HepG2 (cell line): ENCODE measurements around the gene CYP4V2. TPM values are rescaled to one million over a fixed set of nuclear protein-coding genes. Genes with fewer than 3 reads are reported as not detected.

Experiments
- ATF1 ChIP-seq: IDR thresholded peaks from 2 replicates; pipeline ENCODE4 v1.6.1; 2016; ENCODE audit warnings: mild to moderate bottlenecking, control low read depth
- ATM ChIP-seq: fragments of 450-650 bp; IDR thresholded peaks from 2 replicates; pipeline ENCODE4 v1.7.1; 2017; ENCODE audit warnings: mild to moderate bottlenecking, borderline replicate concordance
- CBX5 ChIP-seq: sonication (generic); formaldehyde crosslinking; IDR thresholded peaks from 2 replicates; pipeline ENCODE4 v1.4.0; 2020; ENCODE audit warnings: missing genetic modification reagents, borderline replicate concordance
- CREM ChIP-seq, 2 experiments: sonication (generic) in 1 of 2; formaldehyde crosslinking in 1 of 2; IDR thresholded peaks; 2 replicates each; pipeline versions ENCODE4 v1.4.0 to v1.6.1; 2016 to 2020; ENCODE audit warnings: antibody characterized with exemption in 1 of 2, mild to moderate bottlenecking in 1 of 2, missing genetic modification reagents in 1 of 2
- ESRRA ChIP-seq: sonication (generic); formaldehyde crosslinking; IDR thresholded peaks from 2 replicates; pipeline ENCODE4 v1.5.1; 2020; ENCODE audit warnings: mild to moderate bottlenecking, low read depth, missing genetic modification reagents
- KDM6A ChIP-seq: IDR thresholded peaks from 2 replicates; pipeline ENCODE4 v1.6.1; 2016; ENCODE audit warnings: low read depth
- MED13 ChIP-seq: sonication (generic); formaldehyde crosslinking; IDR thresholded peaks from 2 replicates; pipeline ENCODE4 v1.5.0; 2020; ENCODE audit warnings: missing genetic modification reagents
- ONECUT2 ChIP-seq: sonication (generic); formaldehyde crosslinking; IDR thresholded peaks from 2 replicates; pipeline ENCODE4 v1.4.0; 2020; ENCODE audit warnings: missing genetic modification reagents
- PCBP1 ChIP-seq: fragments of 200-400 bp; formaldehyde crosslinking; IDR thresholded peaks from 2 replicates; pipeline ENCODE4 v1.6.1; 2017; ENCODE audit warnings: mild to moderate bottlenecking, low read depth, low read length, borderline replicate concordance
- POGZ ChIP-seq: sonication (generic); formaldehyde crosslinking; IDR thresholded peaks from 2 replicates; pipeline ENCODE4 v1.4.0; 2020; ENCODE audit warnings: mild to moderate bottlenecking, missing genetic modification reagents
- RCOR2 ChIP-seq: IDR thresholded peaks from 2 replicates; pipeline ENCODE4 v1.6.1; 2016; ENCODE audit warnings: missing biosample characterization, missing genetic modification reagents
- ZKSCAN8 ChIP-seq: IDR thresholded peaks from 2 replicates; pipeline ENCODE4 v1.6.1; 2016; ENCODE audit warnings: borderline replicate concordance, missing genetic modification reagents, missing compliant biosample characterization
- ZNF263 ChIP-seq: sonication (generic); formaldehyde crosslinking; IDR thresholded peaks from 2 replicates; pipeline ENCODE4 v1.4.0; 2020; ENCODE audit warnings: missing genetic modification reagents
- ZNF33A ChIP-seq: sonication (generic); formaldehyde crosslinking; IDR thresholded peaks from 2 replicates; pipeline ENCODE4 v1.5.1; 2020; ENCODE audit warnings: missing genetic modification reagents, mild to moderate bottlenecking, moderate library complexity, borderline replicate concordance
- ZNF557 ChIP-seq: sonication (generic); formaldehyde crosslinking; IDR thresholded peaks from 2 replicates; pipeline ENCODE4 v1.4.0; 2020; ENCODE audit warnings: missing genetic modification reagents
- ZNF672 ChIP-seq: sonication (generic); formaldehyde crosslinking; IDR thresholded peaks from 2 replicates; pipeline ENCODE4 v1.8.1; 2022; ENCODE audit warnings: missing genetic modification reagents
- ZNF761 ChIP-seq: sonication (generic); formaldehyde crosslinking; conservative IDR thresholded peaks from 2 replicates; pipeline ENCODE4 v1.4.0; 2020; ENCODE audit warnings: mild to moderate bottlenecking, missing genetic modification reagents
- ZNF891 ChIP-seq: sonication (generic); formaldehyde crosslinking; IDR thresholded peaks from 2 replicates; pipeline ENCODE4 v1.5.0; 2020; ENCODE audit warnings: mild to moderate bottlenecking, missing genetic modification reagents
- polyA plus RNA-seq, 8 experiments: library from polyadenylated mRNA; depleted of rRNA in 3 of 8; stranded (reverse) in 7 of 8; unstranded in 1 of 8; fragments of >200 nt; fragmentation: Illumina TruSeq in 4 of 8; extraction: Trizol in 4 of 8; gene quantifications; 2 replicates each; pipeline versions ENCODE4 v1.2.1 to v1.2.3, GENCODE V29; 2011 to 2016; ENCODE audit warnings: low read depth in 4 of 8, missing spikeins in 1 of 8, mixed read lengths in 1 of 8; ENCODE audit not compliant: insufficient read depth in 1 of 8
- total RNA-seq, 5 experiments: library from RNA; depleted of rRNA; stranded (reverse); fragments of >200 nt; fragmentation: Illumina TruSeq; extraction: Trizol; gene quantifications; 2 replicates each; pipeline ENCODE4 v1.2.3, GENCODE V29; 2016; ENCODE audit warnings: low read depth in 1 of 5
- TF ChIP-seq, protein P1 (sequence below): sonication (generic); formaldehyde crosslinking; IDR thresholded peaks from 2 replicates; pipeline ENCODE4 v1.5.0; 2020; ENCODE audit warnings: mild to moderate bottlenecking, missing genetic modification reagents
- TF ChIP-seq, protein P2 (sequence below): sonication (generic); formaldehyde crosslinking; IDR thresholded peaks from 2 replicates; pipeline ENCODE4 v1.5.1; 2020; ENCODE audit warnings: missing genetic modification reagents, mild to moderate bottlenecking, borderline replicate concordance
- TF ChIP-seq, protein P3 (sequence below): sonication (generic); formaldehyde crosslinking; IDR thresholded peaks from 2 replicates; pipeline ENCODE4 v1.4.0; 2020; ENCODE audit warnings: mild to moderate bottlenecking, missing genetic modification reagents
- TF ChIP-seq, protein P4 (sequence below): sonication (generic); formaldehyde crosslinking; conservative IDR thresholded peaks from 2 replicates; pipeline ENCODE4 v1.4.0; 2020; ENCODE audit warnings: missing genetic modification reagents

CYP4V2 gene
- total and polyA plus RNA-seq, 2 of the 13 experiments (the other 11 are each of a cell fraction or from before 2014, with no cell fraction given) = 4.7 to 7.2 TPM

DNA sequence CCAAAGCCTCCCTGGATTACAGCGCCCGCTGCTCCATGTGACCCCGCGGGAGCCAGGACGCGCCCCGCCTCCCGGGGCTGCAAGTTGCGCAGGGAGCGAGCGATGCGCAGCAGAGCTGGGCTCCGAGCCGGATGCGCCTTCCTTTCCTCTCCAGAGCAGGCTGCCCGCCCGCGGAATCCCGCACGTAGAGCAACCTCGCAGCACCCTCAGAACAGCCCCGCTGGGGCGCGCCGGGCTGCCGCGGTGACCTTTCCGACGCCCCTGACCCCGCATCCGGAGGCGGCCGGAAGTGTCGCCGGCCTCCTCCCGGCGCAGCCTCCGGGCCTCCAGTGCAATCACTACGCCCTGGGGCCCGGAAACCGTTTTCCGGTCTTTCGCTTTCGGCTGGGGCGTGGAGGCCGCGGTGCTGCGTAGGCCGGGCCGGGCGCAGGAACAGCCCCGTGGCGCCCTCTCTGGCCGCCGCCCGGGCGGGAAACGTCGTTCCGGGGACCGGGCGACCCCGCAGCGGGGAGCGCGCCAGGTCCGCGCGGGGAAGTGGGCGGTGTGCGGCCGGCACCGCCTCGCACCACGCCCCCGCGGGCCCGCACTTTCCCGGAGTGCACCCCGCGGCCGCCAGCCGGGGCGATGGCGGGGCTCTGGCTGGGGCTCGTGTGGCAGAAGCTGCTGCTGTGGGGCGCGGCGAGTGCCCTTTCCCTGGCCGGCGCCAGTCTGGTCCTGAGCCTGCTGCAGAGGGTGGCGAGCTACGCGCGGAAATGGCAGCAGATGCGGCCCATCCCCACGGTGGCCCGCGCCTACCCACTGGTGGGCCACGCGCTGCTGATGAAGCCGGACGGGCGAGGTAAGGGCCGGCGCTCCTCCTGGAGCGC, at the start of gene CYP4V2 (continued):
- TF ChIP-seq POGZ (CRISPR knock-in tag) = peak; percentile 99
- no peak for TF ChIP-seq ATF1
- TF ChIP-seq ZKSCAN8 (CRISPR knock-in tag) = peak; percentile 79
- TF ChIP-seq CBX5 (CRISPR knock-in tag) = 0 out of 2 replicates have a peak, but pooled peaks have one; percentile 41
- TF ChIP-seq, protein P1, sequence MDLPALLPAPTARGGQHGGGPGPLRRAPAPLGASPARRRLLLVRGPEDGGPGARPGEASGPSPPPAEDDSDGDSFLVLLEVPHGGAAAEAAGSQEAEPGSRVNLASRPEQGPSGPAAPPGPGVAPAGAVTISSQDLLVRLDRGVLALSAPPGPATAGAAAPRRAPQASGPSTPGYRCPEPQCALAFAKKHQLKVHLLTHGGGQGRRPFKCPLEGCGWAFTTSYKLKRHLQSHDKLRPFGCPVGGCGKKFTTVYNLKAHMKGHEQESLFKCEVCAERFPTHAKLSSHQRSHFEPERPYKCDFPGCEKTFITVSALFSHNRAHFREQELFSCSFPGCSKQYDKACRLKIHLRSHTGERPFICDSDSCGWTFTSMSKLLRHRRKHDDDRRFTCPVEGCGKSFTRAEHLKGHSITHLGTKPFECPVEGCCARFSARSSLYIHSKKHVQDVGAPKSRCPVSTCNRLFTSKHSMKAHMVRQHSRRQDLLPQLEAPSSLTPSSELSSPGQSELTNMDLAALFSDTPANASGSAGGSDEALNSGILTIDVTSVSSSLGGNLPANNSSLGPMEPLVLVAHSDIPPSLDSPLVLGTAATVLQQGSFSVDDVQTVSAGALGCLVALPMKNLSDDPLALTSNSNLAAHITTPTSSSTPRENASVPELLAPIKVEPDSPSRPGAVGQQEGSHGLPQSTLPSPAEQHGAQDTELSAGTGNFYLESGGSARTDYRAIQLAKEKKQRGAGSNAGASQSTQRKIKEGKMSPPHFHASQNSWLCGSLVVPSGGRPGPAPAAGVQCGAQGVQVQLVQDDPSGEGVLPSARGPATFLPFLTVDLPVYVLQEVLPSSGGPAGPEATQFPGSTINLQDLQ (CRISPR knock-in tag) = peak; percentile 85
- TF ChIP-seq PCBP1 = no peak
- TF ChIP-seq, protein P2, sequence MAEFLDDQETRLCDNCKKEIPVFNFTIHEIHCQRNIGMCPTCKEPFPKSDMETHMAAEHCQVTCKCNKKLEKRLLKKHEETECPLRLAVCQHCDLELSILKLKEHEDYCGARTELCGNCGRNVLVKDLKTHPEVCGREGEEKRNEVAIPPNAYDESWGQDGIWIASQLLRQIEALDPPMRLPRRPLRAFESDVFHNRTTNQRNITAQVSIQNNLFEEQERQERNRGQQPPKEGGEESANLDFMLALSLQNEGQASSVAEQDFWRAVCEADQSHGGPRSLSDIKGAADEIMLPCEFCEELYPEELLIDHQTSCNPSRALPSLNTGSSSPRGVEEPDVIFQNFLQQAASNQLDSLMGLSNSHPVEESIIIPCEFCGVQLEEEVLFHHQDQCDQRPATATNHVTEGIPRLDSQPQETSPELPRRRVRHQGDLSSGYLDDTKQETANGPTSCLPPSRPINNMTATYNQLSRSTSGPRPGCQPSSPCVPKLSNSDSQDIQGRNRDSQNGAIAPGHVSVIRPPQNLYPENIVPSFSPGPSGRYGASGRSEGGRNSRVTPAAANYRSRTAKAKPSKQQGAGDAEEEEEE (CRISPR knock-in tag) = 0 out of 2 replicates have a peak, but pooled peaks have one; percentile 6
- TF ChIP-seq ZNF761 (CRISPR knock-in tag) = no peak
- peak; percentile 77 for TF ChIP-seq RCOR2 (CRISPR knock-in tag)
- TF ChIP-seq, protein P3, sequence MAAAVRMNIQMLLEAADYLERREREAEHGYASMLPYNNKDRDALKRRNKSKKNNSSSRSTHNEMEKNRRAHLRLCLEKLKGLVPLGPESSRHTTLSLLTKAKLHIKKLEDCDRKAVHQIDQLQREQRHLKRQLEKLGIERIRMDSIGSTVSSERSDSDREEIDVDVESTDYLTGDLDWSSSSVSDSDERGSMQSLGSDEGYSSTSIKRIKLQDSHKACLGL (CRISPR knock-in tag) = peak; percentile 55
- peak; percentile 52; the same call in 1 of the 2 replicates for TF ChIP-seq ZNF263 (CRISPR knock-in tag)
- no peak for TF ChIP-seq ATM
- TF ChIP-seq, protein P4, sequence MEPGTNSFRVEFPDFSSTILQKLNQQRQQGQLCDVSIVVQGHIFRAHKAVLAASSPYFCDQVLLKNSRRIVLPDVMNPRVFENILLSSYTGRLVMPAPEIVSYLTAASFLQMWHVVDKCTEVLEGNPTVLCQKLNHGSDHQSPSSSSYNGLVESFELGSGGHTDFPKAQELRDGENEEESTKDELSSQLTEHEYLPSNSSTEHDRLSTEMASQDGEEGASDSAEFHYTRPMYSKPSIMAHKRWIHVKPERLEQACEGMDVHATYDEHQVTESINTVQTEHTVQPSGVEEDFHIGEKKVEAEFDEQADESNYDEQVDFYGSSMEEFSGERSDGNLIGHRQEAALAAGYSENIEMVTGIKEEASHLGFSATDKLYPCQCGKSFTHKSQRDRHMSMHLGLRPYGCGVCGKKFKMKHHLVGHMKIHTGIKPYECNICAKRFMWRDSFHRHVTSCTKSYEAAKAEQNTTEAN = peak; percentile 59
- no peak for TF ChIP-seq MED13 (CRISPR knock-in tag)
- TF ChIP-seq ONECUT2 = no peak
- no peak for TF ChIP-seq ZNF672 (CRISPR knock-in tag)
- no peak for TF ChIP-seq ZNF891 (CRISPR knock-in tag)
- TF ChIP-seq KDM6A (CRISPR knock-in tag) = no peak
- no peak for TF ChIP-seq ZNF33A (CRISPR knock-in tag)
- TF ChIP-seq ZNF557 (CRISPR knock-in tag) = no peak
- TF ChIP-seq ESRRA (CRISPR knock-in tag) = peak; percentile 89
- TF ChIP-seq CREM (IDR thresholded peaks at IDR 0.05) = no peak
- TF ChIP-seq CREM (CRISPR knock-in tag; IDR thresholded peaks at IDR 0.05) = no peak
